SK-MEL-5 (cell line): ENCODE data around the gene OR2T11. TPM values are rescaled to one million over a fixed set of nuclear protein-coding genes. Genes with fewer than 3 reads are reported as not detected.

Source experiments
- DNase-seq: peaks from one replicate; pipeline ENCODE4 v3.0.0-alpha.2; 2016; ENCODE audit warnings: low read depth, low spot score
- in situ Hi-C: cut with HindIII; loops from 2 replicates; pipeline ENCODE4 v1.10.0; 2016; ENCODE audit warnings: low sequenced_read_pairs, high pct_unique_total_duplicates, low pct_unique_long_range_greater_than_20kb
- total RNA-seq: library from RNA; depleted of rRNA; stranded (reverse); fragments of >200 nt; shearing (Covaris generic); gene quantifications from 2 replicates; pipeline ENCODE4 v1.2.3, GENCODE V29; 2014

The OR2T11 gene
- total RNA-seq, 1 experiment from 2014 or later, result not detected

- DNase-seq, result no peak
- in situ Hi-C loops, result no loop called here
These were observed 6.7 kb downstream of the OR2T11 start for GRCh38 chr1:248627971-248628844.

- in situ Hi-C loops, result no loop called here
These were observed 8.9 kb downstream of the OR2T11 start for GRCh38 chr1:248625971-248626370.

GRCh38 chr1:248625166-248625565 is 9.7 kb downstream of the OR2T11 start:
- in situ Hi-C loops, result no loop called here
- DNase-seq, result no peak

More at GRCh38 chr1:248625971-248626370, 8.9 kb downstream of the OR2T11 start:
- no peak for DNase-seq

GRCh38 chr1:248622570-248623001 is 12.3 kb downstream of the OR2T11 start:
- peak; percentile 67 for DNase-seq
- in situ Hi-C loops, result no loop called here

- in situ Hi-C loops, result no loop called here
- no peak for DNase-seq
These were observed 13.1 kb downstream of the OR2T11 start for GRCh38 chr1:248621770-248622169.

- peak; percentile 81 for DNase-seq
- in situ Hi-C loops, result no loop called here
These were observed 16.0 kb downstream of the OR2T11 start for GRCh38 chr1:248618878-248619277.

GRCh38 chr1:248618119-248618518 is 16.8 kb downstream of the OR2T11 start:
- in situ Hi-C loops, result no loop called here
- no peak for DNase-seq

GRCh38 chr1:248613742-248614141 is 21.1 kb downstream of the OR2T11 start:
- no peak for DNase-seq
- in situ Hi-C loops, result no loop called here

- DNase-seq, result no peak
- in situ Hi-C loops, result no loop called here
These were observed 22.9 kb downstream of the OR2T11 start for GRCh38 chr1:248611883-248612414.

GRCh38 chr1:248610301-248610700 is 24.6 kb downstream of the OR2T11 start:
- no peak for DNase-seq
- in situ Hi-C loops, result no loop called here

- in situ Hi-C loops, result no loop called here
- no peak for DNase-seq
These were observed 35.5 kb downstream of the OR2T11 start for GRCh38 chr1:248599396-248599795.

GRCh38 chr1:248597589-248597988 is 37.3 kb downstream of the OR2T11 start, which contains the start of gene OR2T10:
Gene OR2T10, minus strand, starts transcription at chr1:248597700. Its CDS starts 3,932 bp downstream, at chr1:248593768.
- DNase-seq, result no peak
- in situ Hi-C loops, result no loop called here

- no peak for DNase-seq
- in situ Hi-C loops, result no loop called here
These were observed 38.3 kb downstream of the OR2T11 start for GRCh38 chr1:248596615-248597014.

- no peak for DNase-seq
- in situ Hi-C loops, result no loop called here
These were observed 41.7 kb downstream of the OR2T11 start for GRCh38 chr1:248593226-248593625.

GRCh38 chr1:248592655-248593054 is 42.2 kb downstream of the OR2T11 start:
- in situ Hi-C loops, result no loop called here
- DNase-seq, result no peak

GRCh38 chr1:248590055-248590454 is 44.8 kb downstream of the OR2T11 start:
- no peak for DNase-seq
- in situ Hi-C loops, result no loop called here

GRCh38 chr1:248589334-248589733 is 45.6 kb downstream of the OR2T11 start:
- in situ Hi-C loops, result no loop called here
- no peak for DNase-seq

- in situ Hi-C loops, result no loop called here
- DNase-seq, result no peak
These were observed 49.6 kb downstream of the OR2T11 start for GRCh38 chr1:248585266-248585665.
